Neural crest cell (in vitro differentiated cells): ENCODE results near the gene SMCO4. TPM values are rescaled to one million over a fixed set of nuclear protein-coding genes. Genes with fewer than 3 reads are reported as not detected.

ENCODE experiments used
- DNase-seq: peaks from one replicate; pipeline ENCODE4 v3.0.0; 2021; ENCODE audit warnings: low read depth, mixed read lengths, low spot score
- H3K27ac Mint-ChIP-seq: one replicate; pipeline ENCODE4 v1.8.0; 2021; ENCODE audit warnings: mild to moderate bottlenecking, mixed read lengths; ENCODE audit not compliant: unreplicated experiment
- H3K27me3 Mint-ChIP-seq: 2 replicates; pipeline ENCODE4 v1.8.0; 2021; ENCODE audit warnings: low read depth, mild to moderate bottlenecking, mixed read lengths
- H3K36me3 Mint-ChIP-seq: 2 replicates; pipeline ENCODE4 v1.8.0; 2021; ENCODE audit warnings: low read depth, mild to moderate bottlenecking, mixed read lengths
- H3K4me1 Mint-ChIP-seq: 2 replicates; pipeline ENCODE4 v1.8.0; 2021; ENCODE audit warnings: mixed read lengths
- H3K4me3 Mint-ChIP-seq: one replicate; pipeline ENCODE4 v1.8.0; 2021; ENCODE audit warnings: mild to moderate bottlenecking, mixed read lengths
- H3K9me3 Mint-ChIP-seq: 2 replicates; pipeline ENCODE4 v1.8.0; 2021; ENCODE audit warnings: mixed read lengths
- CTCF ChIP-seq: fragments of 200-600 bp; sonication (generic); conservative IDR thresholded peaks from 2 replicates; pipeline ENCODE4 v1.5.0; 2021; ENCODE audit warnings: antibody characterized with exemption, mild to moderate bottlenecking
- total RNA-seq: library from RNA; stranded (reverse); gene quantifications from 2 replicates; pipeline ENCODE4 v1.2.1, GENCODE V29; 2021

The SMCO4 gene
- total RNA-seq, 1 donor from 2014 or later: 23.1 TPM

GRCh38 chr11:93569496-93569895 lies 26.3 kb upstream of the SMCO4 start:
- DNase-seq: no peak
- Mint-ChIP-seq H3K27ac (no peak overlapping the region), H3K27me3 (no peaks in the 10 kb centered on the region), H3K36me3 (no peaks in the 10 kb centered on the region), H3K4me1 (no peaks in the 10 kb centered on the region), H3K9me3 (no peaks in the 10 kb centered on the region), H3K4me3 (no peak overlapping the region)
- TF ChIP-seq CTCF: no peak

- DNase-seq: no peak
- H3K36me3 Mint-ChIP-seq: no peaks in the 10 kb centered on the region
- TF ChIP-seq CTCF: no peak
- H3K27me3 Mint-ChIP-seq: no peaks in the 10 kb centered on the region
- no peaks in the 10 kb centered on the region for H3K4me1 Mint-ChIP-seq
- H3K4me3 Mint-ChIP-seq: no peak overlapping the region
- H3K27ac Mint-ChIP-seq: no peak overlapping the region
- no peaks in the 10 kb centered on the region for H3K9me3 Mint-ChIP-seq
Measured at GRCh38 chr11:93568726-93569125, 25.5 kb upstream of the SMCO4 start.

- no peaks in the 10 kb centered on the region for H3K9me3 Mint-ChIP-seq
- H3K27me3 Mint-ChIP-seq: no peaks in the 10 kb centered on the region
- no peaks in the 10 kb centered on the region for H3K4me1 Mint-ChIP-seq
- H3K27ac Mint-ChIP-seq: no peak overlapping the region
- TF ChIP-seq CTCF: no peak
- no peak overlapping the region for H3K4me3 Mint-ChIP-seq
- DNase-seq: no peak
- H3K36me3 Mint-ChIP-seq: no peaks in the 10 kb centered on the region
Measured at GRCh38 chr11:93567401-93567895, 24.3 kb upstream of the SMCO4 start.

DNA sequence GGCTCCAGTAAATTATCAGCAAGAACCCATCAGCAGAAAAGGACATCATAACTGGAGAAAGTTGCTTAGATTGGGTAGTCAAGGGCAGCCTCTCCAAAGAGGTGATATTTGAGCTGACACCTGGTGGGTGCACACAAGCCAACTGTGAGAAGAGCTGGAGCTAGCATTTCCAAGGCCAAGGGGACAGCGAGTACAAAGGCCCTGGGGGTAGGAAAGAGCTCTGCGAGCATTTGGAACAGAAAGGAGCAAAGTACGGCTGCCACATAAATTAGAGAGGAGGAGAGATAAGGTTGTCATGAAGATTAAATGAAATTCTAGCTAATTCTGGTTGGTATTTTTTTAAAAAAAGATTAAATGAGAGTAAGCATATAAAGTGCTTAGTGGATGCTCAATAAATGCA lies 21.7 kb upstream of the SMCO4 start:
- no peaks in the 10 kb centered on the region for H3K27me3 Mint-ChIP-seq
- H3K4me1 Mint-ChIP-seq: peaks cover 4% of the 10 kb centered on the region
- no peak for DNase-seq
- TF ChIP-seq CTCF: no peak
- no peak overlapping the region for H3K4me3 Mint-ChIP-seq
- no peak overlapping the region for H3K27ac Mint-ChIP-seq
- no peaks in the 10 kb centered on the region for H3K36me3 Mint-ChIP-seq
- no peaks in the 10 kb centered on the region for H3K9me3 Mint-ChIP-seq

GRCh38 chr11:93563857-93564256 lies 20.7 kb upstream of the SMCO4 start:
- no peaks in the 10 kb centered on the region for H3K36me3 Mint-ChIP-seq
- no peak for DNase-seq
- H3K4me1 Mint-ChIP-seq: peaks cover 4% of the 10 kb centered on the region
- peaks cover 5% of the 10 kb centered on the region for H3K27me3 Mint-ChIP-seq
- H3K27ac Mint-ChIP-seq: no peak overlapping the region
- no peak overlapping the region for H3K4me3 Mint-ChIP-seq
- TF ChIP-seq CTCF: no peak
- no peaks in the 10 kb centered on the region for H3K9me3 Mint-ChIP-seq
